Astrocyte of the spinal cord (primary cell): ENCODE measurements around the gene OR2V1.

ENCODE experiments used
- DNase-seq: peaks from one replicate; pipeline ENCODE4 v3.0.0; 2011; ENCODE audit warnings: low read depth, low spot score
- H3K4me3 ChIP-seq: 2 replicates; pipeline ENCODE4 v1.5.1; 2011; ENCODE audit warnings: low read depth, mild to moderate bottlenecking, low read length, moderate library complexity
- CTCF ChIP-seq: IDR thresholded peaks from 2 replicates; pipeline ENCODE4 v1.5.1; 2012; ENCODE audit warnings: low read depth, mild to moderate bottlenecking, low read length, inconsistent platforms
- in situ Hi-C: cut with HindIII; loops from 2 replicates; pipeline ENCODE4 v1.10.0; 2017; ENCODE audit warnings: low sequenced_read_pairs

OR2V1 gene

DNA sequence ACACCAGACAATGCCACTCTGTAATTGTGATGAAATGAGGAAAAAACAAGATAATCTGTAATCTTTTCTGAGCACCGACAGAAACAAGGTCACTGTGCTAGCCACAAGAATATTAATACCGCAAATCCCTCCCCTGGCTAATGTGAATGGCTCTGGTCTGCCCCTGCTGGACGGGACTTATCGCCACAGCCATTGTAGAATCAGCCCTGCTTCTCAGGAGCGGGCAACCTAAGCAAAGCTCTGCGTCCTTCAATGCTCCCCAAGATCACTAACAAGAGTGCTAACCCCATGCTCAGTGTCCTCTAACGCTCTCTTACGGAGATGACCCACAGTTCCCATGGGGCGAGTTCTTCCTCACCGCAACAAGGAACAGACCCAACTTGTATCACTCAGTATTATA is 42.7 kb downstream of the OR2V1 start:
- no peak for DNase-seq
- TF ChIP-seq CTCF: peak; percentile 27
- no peak overlapping the region for H3K4me3 ChIP-seq
- in situ Hi-C loops: no loop called here

GRCh38 chr5:181087309-181087708 is 43.7 kb downstream of the OR2V1 start:
- H3K4me3 ChIP-seq: no peak overlapping the region
- TF ChIP-seq CTCF: no peak
- in situ Hi-C loops: no loop called here
- no peak for DNase-seq

- no peak for DNase-seq
- no peak overlapping the region for H3K4me3 ChIP-seq
- in situ Hi-C loops: no loop called here
- TF ChIP-seq CTCF: no peak
These were observed 44.1 kb downstream of the OR2V1 start for GRCh38 chr5:181086884-181087205.

DNA sequence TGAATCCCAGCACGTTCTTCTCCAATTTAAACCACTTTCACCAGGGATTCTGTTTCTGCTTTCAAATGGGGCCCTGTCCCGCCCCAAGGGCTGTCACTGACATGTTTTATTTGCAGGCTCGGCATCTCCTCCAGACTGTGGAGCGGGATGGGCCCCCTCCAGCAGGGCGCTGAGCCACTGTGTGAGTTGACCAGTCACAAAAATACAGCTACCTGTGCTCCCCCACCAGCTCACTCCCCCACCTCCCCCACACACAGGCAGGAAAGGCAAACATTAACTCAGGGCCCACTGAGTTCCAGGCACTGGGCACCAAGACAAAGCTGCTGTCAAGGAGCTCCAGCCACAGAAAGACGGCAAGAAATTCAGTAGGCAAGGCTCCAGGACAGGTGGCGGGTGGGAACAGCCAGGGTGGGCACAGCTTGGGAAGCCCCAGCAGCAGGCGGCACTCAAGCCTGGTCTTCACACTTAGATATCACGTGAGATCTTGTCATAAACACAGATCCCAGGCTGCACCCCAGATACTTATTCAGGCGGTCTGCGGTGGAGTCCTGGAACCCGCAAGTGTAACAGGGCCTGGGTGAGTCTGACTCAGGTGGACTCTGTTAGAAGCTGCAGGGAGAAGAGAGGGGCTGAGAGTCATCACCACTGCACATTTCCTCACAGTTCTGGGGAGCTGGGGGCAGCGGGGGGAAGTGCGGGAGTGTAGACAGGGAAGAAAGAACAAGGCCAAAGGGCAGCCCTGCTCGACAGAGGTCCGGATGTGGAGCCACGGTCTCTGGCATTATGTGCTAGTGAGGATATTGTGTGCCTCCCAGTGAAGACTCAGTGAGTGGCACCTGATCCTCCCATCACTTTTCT is 44.7 kb downstream of the OR2V1 start:
- no peak for TF ChIP-seq CTCF
- DNase-seq: no peak
- in situ Hi-C loops: no loop called here
- H3K4me3 ChIP-seq: no peak overlapping the region

DNA sequence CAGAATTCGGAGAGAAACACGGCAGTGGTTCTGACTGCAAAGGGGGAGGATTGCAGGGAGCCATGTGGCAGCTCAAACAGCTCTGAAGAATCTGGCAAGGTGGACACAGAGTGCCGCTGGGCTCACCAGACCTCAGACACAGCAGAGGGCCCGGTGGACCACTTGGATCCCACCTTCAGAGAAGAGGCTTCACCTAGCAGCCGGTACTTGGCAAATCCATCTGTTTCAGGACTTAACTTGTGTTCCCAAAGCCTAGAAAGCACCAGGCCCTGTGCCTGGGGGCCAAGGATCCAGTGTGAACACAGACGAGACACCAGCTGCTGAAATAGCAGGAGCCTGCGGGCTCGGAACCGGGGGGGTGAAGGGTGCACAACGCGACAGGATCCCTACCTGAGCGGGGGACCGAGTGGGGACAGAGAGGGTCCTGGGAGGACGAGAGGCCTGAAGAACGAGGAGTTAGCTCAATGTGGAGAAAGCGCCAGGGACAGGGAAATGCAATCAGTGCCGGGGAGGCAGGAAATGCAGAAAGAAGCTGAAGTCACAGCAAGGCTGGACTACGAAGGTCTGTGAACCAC is 46.3 kb downstream of the OR2V1 start:
- H3K4me3 ChIP-seq: no peak overlapping the region
- no peak for DNase-seq
- in situ Hi-C loops: no loop called here
- TF ChIP-seq CTCF: no peak

DNA sequence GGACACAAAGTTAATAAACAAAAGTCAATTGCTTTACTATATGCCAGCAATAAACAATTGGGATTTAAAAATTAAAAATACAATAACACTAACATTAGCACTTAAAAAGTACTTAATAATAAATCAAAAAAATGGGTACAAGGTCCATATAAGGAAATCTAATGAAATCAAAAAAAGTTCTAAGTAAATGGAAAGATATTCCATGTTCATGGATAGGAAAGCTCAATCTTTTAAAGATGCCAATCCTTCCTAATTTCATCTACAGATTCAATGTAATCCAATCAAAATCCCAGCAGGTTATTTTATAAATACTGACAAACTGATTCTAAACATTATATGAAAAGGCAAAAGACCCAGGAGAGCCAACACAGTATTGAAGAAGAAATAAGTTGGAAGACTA is 49.0 kb downstream of the OR2V1 start:
- TF ChIP-seq CTCF: no peak
- no peak overlapping the region for H3K4me3 ChIP-seq
- in situ Hi-C loops: no loop called here
- DNase-seq: no peak
